Activated naive CD4-positive, alpha-beta T cell treated with anti-CD3 and anti-CD28 coated beads, Interleukin-2, amount 50 U/mL, for 72 hours (primary cell): Measurements from ENCODE around the gene DOLK. TPM values are rescaled to one million over a fixed set of nuclear protein-coding genes. Genes with fewer than 3 reads are reported as not detected.
A peak's percentile ranks its signal among the peaks of the same experiment; 100 is the strongest.

Source experiments
- ATAC-seq, 2 donors: fragments of 150-1000 bp; cut with Tn5 transposase; 2 replicates each; pipeline ENCODE4 v1.10.0; 2021; ENCODE audit warnings: mild to moderate bottlenecking in 2 of 2, moderate library complexity in 2 of 2
- DNase-seq, 2 donors: peaks; one replicate each; pipeline ENCODE4 v3.0.0; 2021 to 2022; ENCODE audit warnings: low spot score in 2 of 2
- H3K27ac Mint-ChIP-seq, 2 donors: one replicate each; pipeline ENCODE4 v1.8.0; 2022; ENCODE audit warnings: mild to moderate bottlenecking in 2 of 2, mixed read lengths in 2 of 2
- H3K36me3 Mint-ChIP-seq, 2 donors: one replicate each; pipeline ENCODE4 v1.8.0; 2022; ENCODE audit warnings: mixed read lengths in 2 of 2
- H3K9me3 Mint-ChIP-seq, 2 donors: one replicate each; pipeline ENCODE4 v1.8.0; 2022; ENCODE audit warnings: mixed read lengths in 2 of 2
- total RNA-seq, 2 donors: library from RNA; stranded (reverse); gene quantifications; one replicate each; pipeline ENCODE4 v1.2.3, GENCODE V29; 2022

DOLK gene
- total RNA-seq, 2 donors from 2014 or later, result 5.1 to 5.6 TPM

- Mint-ChIP-seq H3K27ac (no peak overlapping the region), H3K9me3 (no peaks in the 10 kb centered on the region)
Measured at GRCh38 chr9:128916204-128916603, 31.2 kb downstream of the DOLK start.

GRCh38 chr9:128913995-128914772 lies 33.2 kb downstream of the DOLK start:
- DNase-seq (no peak), ATAC-seq (peak in 1 of 2 donors; percentile 56)
- Mint-ChIP-seq H3K36me3 (peaks cover 7 to 12% of the 10 kb centered on the region in 2 donors), H3K9me3 (no peaks in the 10 kb centered on the region), H3K27ac (peak overlapping the region; percentile 76 to 87)

More at GRCh38 chr9:128916204-128916603, 31.2 kb downstream of the DOLK start:
- no peak for ATAC-seq
- no peak for DNase-seq
- peaks cover 0 to 10% of the 10 kb centered on the region in 2 donors for H3K36me3 Mint-ChIP-seq

GRCh38 chr9:128913048-128913900 lies 34.1 kb downstream of the DOLK start:
- ATAC-seq (no peak), DNase-seq (no peak)
- H3K27ac Mint-ChIP-seq, result peak overlapping the region; percentile 79 to 83
- H3K36me3 Mint-ChIP-seq, result peaks cover 16 to 21% of the 10 kb centered on the region in 2 donors
- no peaks in the 10 kb centered on the region for H3K9me3 Mint-ChIP-seq

- H3K36me3 Mint-ChIP-seq, result peaks cover 25 to 30% of the 10 kb centered on the region in 2 donors
- H3K27ac Mint-ChIP-seq, result peak overlapping the region; percentile 79 to 83
- H3K9me3 Mint-ChIP-seq, result no peaks in the 10 kb centered on the region
- ATAC-seq (peak; percentile 59 to 62), DNase-seq (no peak)
Measured at GRCh38 chr9:128912270-128912853, 35.0 kb downstream of the DOLK start.

GRCh38 chr9:128911529-128912035 lies 35.8 kb downstream of the DOLK start:
- H3K27ac Mint-ChIP-seq, result peak overlapping the region; percentile 79 to 83
- H3K9me3 Mint-ChIP-seq, result no peaks in the 10 kb centered on the region
- peaks cover 26 to 31% of the 10 kb centered on the region in 2 donors for H3K36me3 Mint-ChIP-seq
- DNase-seq, result no peak
- peak in 1 of 2 donors; percentile 17 for ATAC-seq

GRCh38 chr9:128910906-128911305 lies 36.5 kb downstream of the DOLK start:
- no peak for ATAC-seq
- H3K36me3 Mint-ChIP-seq, result peaks cover 26 to 31% of the 10 kb centered on the region in 2 donors
- H3K27ac Mint-ChIP-seq, result peak overlapping the region; percentile 50 to 55

GRCh38 chr9:128909859-128910258 lies 37.5 kb downstream of the DOLK start:
- ATAC-seq, result no peak

More at GRCh38 chr9:128910906-128911305, 36.5 kb downstream of the DOLK start:
- no peak for DNase-seq
- H3K9me3 Mint-ChIP-seq, result no peaks in the 10 kb centered on the region

GRCh38 chr9:128908372-128908771 lies 39.0 kb downstream of the DOLK start:
- no peak for DNase-seq
- H3K9me3 Mint-ChIP-seq, result no peaks in the 10 kb centered on the region
- ATAC-seq, result no peak
- H3K36me3 Mint-ChIP-seq, result peaks cover 26 to 31% of the 10 kb centered on the region in 2 donors
- H3K27ac Mint-ChIP-seq, result peak overlapping the region in 1 of 2 donors; percentile 50

More at GRCh38 chr9:128909859-128910258, 37.5 kb downstream of the DOLK start:
- Mint-ChIP-seq H3K27ac (peak overlapping the region in 1 of 2 donors; percentile 50), H3K36me3 (peaks cover 26 to 31% of the 10 kb centered on the region in 2 donors), H3K9me3 (no peaks in the 10 kb centered on the region)
- DNase-seq, result no peak

GRCh38 chr9:128906741-128907140 lies 40.7 kb downstream of the DOLK start:
- H3K36me3 Mint-ChIP-seq, result peaks cover 21 to 26% of the 10 kb centered on the region in 2 donors
- no peaks in the 10 kb centered on the region for H3K9me3 Mint-ChIP-seq
- peak overlapping the region in 1 of 2 donors; percentile 88 for H3K27ac Mint-ChIP-seq
- DNase-seq (no peak), ATAC-seq (no peak)

- no peak overlapping the region for H3K27ac Mint-ChIP-seq
- ATAC-seq (no peak), DNase-seq (no peak)
- peaks cover 21 to 26% of the 10 kb centered on the region in 2 donors for H3K36me3 Mint-ChIP-seq
- no peaks in the 10 kb centered on the region for H3K9me3 Mint-ChIP-seq
Measured at GRCh38 chr9:128905964-128906363, 41.4 kb downstream of the DOLK start.

GRCh38 chr9:128903871-128904620 lies 43.4 kb downstream of the DOLK start:
- peaks cover 17 to 18% of the 10 kb centered on the region in 2 donors for H3K36me3 Mint-ChIP-seq
- H3K27ac Mint-ChIP-seq, result peak overlapping the region; percentile 81 to 82
- DNase-seq (no peak), ATAC-seq (no peak)
- no peaks in the 10 kb centered on the region for H3K9me3 Mint-ChIP-seq

GRCh38 chr9:128903079-128903461 lies 44.3 kb downstream of the DOLK start:
- Mint-ChIP-seq H3K27ac (peak overlapping the region; percentile 73 to 82), H3K36me3 (peaks cover 7 to 8% of the 10 kb centered on the region in 2 donors), H3K9me3 (no peaks in the 10 kb centered on the region)
- ATAC-seq (no peak), DNase-seq (no peak)

- no peaks in the 10 kb centered on the region for H3K9me3 Mint-ChIP-seq
- DNase-seq, result peak; percentile 83
- peak overlapping the region; percentile 73 to 82 for H3K27ac Mint-ChIP-seq
- peak; percentile 83 to 93 for ATAC-seq
- H3K36me3 Mint-ChIP-seq, result peaks cover 2 to 3% of the 10 kb centered on the region in 2 donors
Measured at GRCh38 chr9:128902351-128903078, 44.9 kb downstream of the DOLK start.

- Mint-ChIP-seq H3K27ac (peak overlapping the region; percentile 73 to 82), H3K9me3 (no peaks in the 10 kb centered on the region), H3K36me3 (no peaks in the 10 kb centered on the region)
- ATAC-seq (peak; percentile 7 to 34), DNase-seq (no peak)
Measured at GRCh38 chr9:128901822-128902221, 45.6 kb downstream of the DOLK start.

- DNase-seq (no peak), ATAC-seq (no peak)
- Mint-ChIP-seq H3K27ac (peak overlapping the region in 1 of 2 donors; percentile 82), H3K36me3 (no peaks in the 10 kb centered on the region), H3K9me3 (no peaks in the 10 kb centered on the region)
Measured at GRCh38 chr9:128901379-128901778, 46.0 kb downstream of the DOLK start.
